Caco-2 (cell line): ENCODE data around the gene STAB2. TPM values are rescaled to one million over a fixed set of nuclear protein-coding genes. Genes with fewer than 3 reads are reported as not detected.

Source experiments
- BruUV-seq: library from RNA; stranded (reverse); fragments of 400-500 nt; replicated peaks from 2 replicates; lab custom pipeline; 2021; lab: Mats Ljungman, UMichigan
- CTCF ChIA-PET: fragments of 300-600 bp; sonication (Branson Sonifier 250); formaldehyde crosslinking; loops from one replicate; lab custom pipeline; 2022; ENCODE audit warnings: antibody characterized with exemption; lab: Charles Lee
- POLR2A ChIA-PET: fragments of 300-600 bp; sonication (Branson Sonifier 250); formaldehyde crosslinking; loops from one replicate; lab custom pipeline; 2022; ENCODE audit warnings: antibody characterized with exemption; lab: Charles Lee
- DNase-seq, 2 experiments: peaks; one replicate each; pipeline versions ENCODE4 v3.0.0 to v3.0.0-alpha.2; 2020 to 2022
- H3K27me3 ChIP-seq: replicated peaks from 2 replicates; pipeline ENCODE4 v1.6.0; 2011; ENCODE audit warnings: low read length; ENCODE audit not compliant: control insufficient read depth, insufficient read depth
- H3K36me3 ChIP-seq: 2 replicates; pipeline ENCODE4 v1.5.1; 2011; ENCODE audit warnings: low read length; ENCODE audit not compliant: control insufficient read depth, insufficient read depth
- H3K4me1 ChIP-seq: fragments of 250-450 bp; sonication (Bioruptor Pico); 2 replicates; pipeline ENCODE4 v1.5.1; 2020; ENCODE audit warnings: mild to moderate bottlenecking
- H3K4me3 ChIP-seq: 2 replicates; pipeline ENCODE4 v1.5.1; 2011; ENCODE audit warnings: low read depth, mild to moderate bottlenecking, control low read depth, low read length
- H3K9me3 ChIP-seq: fragments of 250-450 bp; sonication (Bioruptor Pico); 2 replicates; pipeline ENCODE4 v1.5.1; 2020; ENCODE audit warnings: mild to moderate bottlenecking, moderate library complexity
- H3K27ac Mint-ChIP-seq: one replicate; pipeline ENCODE4 v1.8.0; 2022; ENCODE audit warnings: mixed read lengths; ENCODE audit not compliant: unreplicated experiment
- H3K27me3 Mint-ChIP-seq: one replicate; pipeline ENCODE4 v1.8.0; 2022; ENCODE audit warnings: mixed read lengths; ENCODE audit not compliant: insufficient read depth, unreplicated experiment
- H3K36me3 Mint-ChIP-seq: one replicate; pipeline ENCODE4 v1.8.0; 2022; ENCODE audit warnings: mild to moderate bottlenecking, mixed read lengths; ENCODE audit not compliant: insufficient read depth, unreplicated experiment
- H3K4me1 Mint-ChIP-seq: one replicate; pipeline ENCODE4 v1.8.0; 2022; ENCODE audit warnings: low read depth, mixed read lengths; ENCODE audit not compliant: unreplicated experiment
- H3K4me3 Mint-ChIP-seq: one replicate; pipeline ENCODE4 v1.8.0; 2022; ENCODE audit warnings: mild to moderate bottlenecking, moderate library complexity, mixed read lengths; ENCODE audit not compliant: unreplicated experiment
- H3K9me3 Mint-ChIP-seq: one replicate; pipeline ENCODE4 v1.8.0; 2022; ENCODE audit warnings: mixed read lengths; ENCODE audit not compliant: unreplicated experiment
- CTCF ChIP-seq, 2 experiments: fragments of 200-600 bp in 1 of 2; IDR thresholded peaks; 1 replicate in 1 of 2; 2 replicates in 1 of 2; pipeline versions ENCODE4 v1.5.1 to v1.8.0; 2011 to 2022; ENCODE audit warnings: antibody characterized with exemption in 1 of 2, control low read depth in 1 of 2, inconsistent platforms in 1 of 2, low read depth in 1 of 2, low read length in 1 of 2, mild to moderate bottlenecking in 1 of 2, moderate library complexity in 1 of 2; ENCODE audit not compliant: insufficient read depth in 1 of 2, severe bottlenecking in 1 of 2, unreplicated experiment in 1 of 2
- intact Hi-C: fragments of 100-400 bp; cut with micrococcal nuclease; formaldehyde crosslinking; loops from one replicate; pipeline ENCODE4 v1.10.0; 2022; ENCODE audit not compliant: unreplicated experiment
- total RNA-seq: library from RNA; stranded (reverse); gene quantifications from 2 replicates; pipeline ENCODE4 v1.2.3, GENCODE V29; 2022

STAB2 gene
- total RNA-seq, 1 experiment from 2014 or later: 0.25 TPM

DNA sequence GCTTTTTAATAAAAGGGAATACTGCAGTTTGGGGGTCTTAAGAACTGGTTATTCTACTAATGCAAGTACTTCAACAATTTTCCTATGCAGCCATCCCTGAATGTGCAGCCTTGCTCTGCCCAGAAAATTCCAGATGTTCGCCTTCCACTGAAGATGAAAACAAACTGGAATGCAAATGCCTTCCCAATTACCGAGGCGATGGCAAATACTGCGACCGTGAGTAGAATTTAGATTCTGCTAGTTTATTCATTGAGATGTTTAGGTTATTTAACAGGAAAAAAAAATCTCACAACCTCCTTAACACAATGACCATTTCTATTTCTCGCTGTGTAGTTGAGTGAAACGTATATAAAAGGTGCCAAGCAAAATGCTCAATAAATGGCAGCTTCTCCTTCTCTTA is 49.9 kb downstream of the STAB2 start:
- no peaks in the 10 kb centered on the region for H3K4me1 Mint-ChIP-seq
- no peaks in the 10 kb centered on the region for H3K9me3 Mint-ChIP-seq
- no peak overlapping the region for H3K4me3 ChIP-seq
- CTCF ChIA-PET: no interaction called here
- no peaks in the 10 kb centered on the region for H3K36me3 Mint-ChIP-seq
- TF ChIP-seq CTCF (IDR thresholded peaks at IDR 0.05; ENCODE audit: insufficient read depth in 1 of 2, low read depth in 1 of 2, low read length in 1 of 2, severe bottlenecking in 1 of 2, unreplicated experiment in 1 of 2): no peak
- H3K4me1 ChIP-seq: no peaks in the 10 kb centered on the region
- DNase-seq: no peak
- POLR2A ChIA-PET: no interaction called here
- no peaks in the 10 kb centered on the region for H3K9me3 ChIP-seq
- H3K27ac Mint-ChIP-seq: no peak overlapping the region
- intact Hi-C loops: no loop called here
- no peaks in the 10 kb centered on the region; the same call in 1 of the 2 replicates for H3K27me3 ChIP-seq
- BruUV-seq: no TSS peak
- peaks cover 4% of the 10 kb centered on the region for H3K27me3 Mint-ChIP-seq
- no peak overlapping the region for H3K4me3 Mint-ChIP-seq
- no peaks in the 10 kb centered on the region for H3K36me3 ChIP-seq

DNA sequence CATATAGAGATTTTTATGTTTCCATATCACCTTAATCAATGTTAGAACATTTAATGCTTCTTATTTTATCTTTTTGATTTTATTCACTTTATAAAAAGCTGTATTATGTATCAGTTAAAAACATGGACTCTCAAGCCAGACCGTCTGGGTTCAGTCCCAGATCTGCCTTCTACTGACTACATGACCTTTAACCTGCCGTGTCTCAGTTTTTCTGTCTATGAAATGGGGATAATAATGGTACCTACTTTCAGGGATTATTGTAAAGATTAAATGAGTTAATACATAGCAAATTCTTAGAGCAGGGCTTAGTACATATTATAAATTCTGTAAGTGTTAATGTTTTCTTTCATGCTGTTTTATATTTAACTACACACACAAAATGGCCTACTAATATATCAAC is 50.4 kb downstream of the STAB2 start:
- H3K36me3 ChIP-seq: no peaks in the 10 kb centered on the region
- H3K36me3 Mint-ChIP-seq: no peaks in the 10 kb centered on the region
- ChIA-PET POLR2A (no interaction called here), CTCF (no interaction called here)
- BruUV-seq: no TSS peak
- intact Hi-C loops: no loop called here
- no peak for TF ChIP-seq CTCF (IDR thresholded peaks at IDR 0.05; ENCODE audit: insufficient read depth in 1 of 2, low read depth in 1 of 2, low read length in 1 of 2, severe bottlenecking in 1 of 2, unreplicated experiment in 1 of 2)
- no peak overlapping the region for H3K27ac Mint-ChIP-seq
- H3K9me3 ChIP-seq: no peaks in the 10 kb centered on the region
- no peaks in the 10 kb centered on the region for H3K9me3 Mint-ChIP-seq
- H3K4me1 ChIP-seq: no peaks in the 10 kb centered on the region
- DNase-seq: no peak
- no peaks in the 10 kb centered on the region for H3K4me1 Mint-ChIP-seq
- peaks cover 4% of the 10 kb centered on the region for H3K27me3 Mint-ChIP-seq
- no peak overlapping the region for H3K4me3 ChIP-seq
- H3K4me3 Mint-ChIP-seq: no peak overlapping the region
- no peaks in the 10 kb centered on the region; the same call in 1 of the 2 replicates for H3K27me3 ChIP-seq

DNA sequence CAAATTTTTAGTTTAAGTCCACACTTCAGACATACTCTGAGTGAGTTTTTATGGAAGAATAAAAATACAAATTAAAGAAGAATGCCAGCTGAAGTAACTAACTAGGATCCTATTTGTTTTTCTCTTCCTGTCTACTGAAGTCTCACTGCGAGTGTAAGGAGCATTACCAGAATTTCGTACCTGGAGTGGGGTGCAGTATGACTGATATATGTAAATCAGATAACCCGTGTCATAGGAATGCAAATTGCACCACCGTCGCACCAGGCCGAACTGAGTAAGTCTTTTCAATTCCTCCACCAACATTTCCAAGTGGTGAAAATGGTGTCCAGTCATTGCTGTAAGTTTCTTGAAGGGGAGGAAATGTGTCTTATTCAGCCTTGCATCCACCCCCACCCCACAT is 52.9 kb downstream of the STAB2 start:
- H3K4me3 ChIP-seq: no peak overlapping the region
- TF ChIP-seq CTCF (IDR thresholded peaks at IDR 0.05; ENCODE audit: insufficient read depth in 1 of 2, low read depth in 1 of 2, low read length in 1 of 2, severe bottlenecking in 1 of 2, unreplicated experiment in 1 of 2): no peak
- CTCF ChIA-PET: no interaction called here
- no peak for DNase-seq
- Mint-ChIP-seq H3K27me3 (peaks cover 4% of the 10 kb centered on the region), H3K27ac (no peak overlapping the region), H3K4me1 (no peaks in the 10 kb centered on the region), H3K9me3 (no peaks in the 10 kb centered on the region), H3K4me3 (no peak overlapping the region), H3K36me3 (no peaks in the 10 kb centered on the region)
- POLR2A ChIA-PET: no interaction called here
- no peaks in the 10 kb centered on the region for H3K36me3 ChIP-seq
- intact Hi-C loops: no loop called here
- no peaks in the 10 kb centered on the region for H3K4me1 ChIP-seq
- no TSS peak for BruUV-seq
- H3K9me3 ChIP-seq: no peaks in the 10 kb centered on the region
- no peaks in the 10 kb centered on the region; the same call in 1 of the 2 replicates for H3K27me3 ChIP-seq
